SU-DHL-6 (cell line): ENCODE results near the gene MARK2.

ENCODE experiments used
- H2AFZ ChIP-seq: fragments of 200-600 bp; sonication (generic); 2 replicates; pipeline ENCODE4 v1.6.1; 2014; ENCODE audit warnings: low read depth, mild to moderate bottlenecking, moderate library complexity, mixed read lengths, antibody characterized with exemption, low read length; ENCODE audit not compliant: severe bottlenecking
- H3F3A ChIP-seq: fragments of 200-600 bp; shearing (Covaris generic); 2 replicates; pipeline ENCODE4 v1.6.0; 2016; ENCODE audit warnings: antibody characterized with exemption, mild to moderate bottlenecking; ENCODE audit not compliant: insufficient read depth
- H3K27ac ChIP-seq: fragments of 200-600 bp; sonication (generic); 2 replicates; pipeline ENCODE4 v1.5.1; 2016; ENCODE audit warnings: low read depth, mild to moderate bottlenecking, low read length, moderate library complexity, mixed read lengths
- H3K27me3 ChIP-seq: fragments of 200-600 bp; sonication (generic), shearing (Covaris generic); 2 replicates; pipeline ENCODE4 v1.6.0; 2014; ENCODE audit warnings: mild to moderate bottlenecking, low read length
- H3K36me3 ChIP-seq: fragments of 200-600 bp; sonication (generic); 2 replicates; pipeline ENCODE4 v1.6.1; 2014; ENCODE audit warnings: mild to moderate bottlenecking, low read length, mixed read lengths
- H3K4me2 ChIP-seq: fragments of 300-600, 200-600 bp; shearing (Covaris generic), sonication (generic); 2 replicates; pipeline ENCODE4 v1.6.0; 2014; ENCODE audit warnings: low read length, low read depth, mild to moderate bottlenecking; ENCODE audit not compliant: poor library complexity, severe bottlenecking
- H3K4me3 ChIP-seq: fragments of 200-600 bp; sonication (generic); 2 replicates; pipeline ENCODE4 v1.5.1; 2014; ENCODE audit warnings: antibody characterized with exemption, low read length, mild to moderate bottlenecking, mixed read lengths; ENCODE audit not compliant: insufficient read depth, poor library complexity, severe bottlenecking
- H3K79me2 ChIP-seq: fragments of 200-600 bp; sonication (generic); 2 replicates; pipeline ENCODE4 v1.6.1; 2014; ENCODE audit warnings: mild to moderate bottlenecking, low read length, moderate library complexity; ENCODE audit not compliant: insufficient read depth
- H3K9ac ChIP-seq: fragments of 200-600 bp; sonication (generic); 2 replicates; pipeline ENCODE4 v1.7.0; 2014; ENCODE audit warnings: mild to moderate bottlenecking, low read length
- H3K9me2 ChIP-seq: fragments of 200-600 bp; sonication (generic); replicated peaks from 2 replicates; pipeline ENCODE4 v1.6.1; 2014; ENCODE audit warnings: low read length; ENCODE audit not compliant: insufficient read depth
- H3K9me3 ChIP-seq: fragments of 200-600 bp; sonication (generic); 2 replicates; pipeline ENCODE4 v1.6.1; 2014; ENCODE audit warnings: low read length, mixed read lengths; ENCODE audit not compliant: insufficient read depth
- H4K20me1 ChIP-seq: fragments of 200-600 bp; sonication (generic); 2 replicates; pipeline ENCODE4 v1.6.1; 2014; ENCODE audit warnings: low read depth, mild to moderate bottlenecking, antibody characterized with exemption, low read length, moderate library complexity, mixed read lengths
- CTCF ChIP-seq: fragments of 200-600 bp; sonication (generic); IDR thresholded peaks from one replicate; pipeline ENCODE4 v1.5.1; 2017; ENCODE audit warnings: antibody characterized with exemption, mild to moderate bottlenecking, low read length, moderate library complexity; ENCODE audit not compliant: insufficient read depth, poor library complexity, severe bottlenecking
- EZH2phosphoT487 ChIP-seq: fragments of 200-600 bp; sonication (generic), shearing (Covaris generic); conservative IDR thresholded peaks from 2 replicates; pipeline ENCODE4 v1.6.1; 2018; ENCODE audit warnings: mild to moderate bottlenecking, antibody characterized with exemption, low read length, moderate library complexity, mixed read lengths

Gene MARK2

GRCh38 chr11:63838678-63839507 is at the start of gene MARK2:
MARK2 (plus strand) TSS chr11:63839110; CDS start chr11:63839507, 397 bp downstream.
- Histone ChIP-seq H3K9ac (peak within 1 kb of the TSS; percentile 96), H3K4me2 (peak within 1 kb of the TSS; percentile 83), H2AFZ (peak within 1 kb of the TSS; percentile 28), H3K4me3 (peak within 1 kb of the TSS; percentile 89), H3K36me3 (no peaks in the 10 kb centered on the region), H3K27me3 (no peaks in the 10 kb centered on the region), H4K20me1 (peaks cover 4% of the 10 kb centered on the region; the same call in 1 of the 2 replicates), H3K79me2 (peaks cover 45% of the 10 kb centered on the region), H3K9me2 (no peaks in the 10 kb centered on the region), H3F3A (no peaks in the 10 kb centered on the region), H3K9me3 (no peaks in the 10 kb centered on the region), H3K27ac (peak within 1 kb of the TSS; percentile 68)
- TF ChIP-seq CTCF (no peak), EZH2phosphoT487 (no peak)

GRCh38 chr11:63791495-63792167 is 47.3 kb upstream of the MARK2 start:
- H4K20me1 ChIP-seq: no peaks in the 10 kb centered on the region
- peaks cover 12% of the 10 kb centered on the region; the same call in 1 of the 2 replicates for H3K9me3 ChIP-seq
- H3K4me3 ChIP-seq: no peak overlapping the region
- 0 out of 2 replicates have a peak, but pooled peaks cover 2% of the 10 kb centered on the region for H3K36me3 ChIP-seq
- no peak for TF ChIP-seq CTCF
- TF ChIP-seq EZH2phosphoT487: no peak
- H3K4me2 ChIP-seq: no peak overlapping the region
- H3K9ac ChIP-seq: no peak overlapping the region
- H3F3A ChIP-seq: no peaks in the 10 kb centered on the region
- no peak overlapping the region for H2AFZ ChIP-seq
- H3K27me3 ChIP-seq: no peaks in the 10 kb centered on the region
- no peaks in the 10 kb centered on the region for H3K79me2 ChIP-seq
- H3K9me2 ChIP-seq: no peaks in the 10 kb centered on the region
- no peak overlapping the region for H3K27ac ChIP-seq

DNA sequence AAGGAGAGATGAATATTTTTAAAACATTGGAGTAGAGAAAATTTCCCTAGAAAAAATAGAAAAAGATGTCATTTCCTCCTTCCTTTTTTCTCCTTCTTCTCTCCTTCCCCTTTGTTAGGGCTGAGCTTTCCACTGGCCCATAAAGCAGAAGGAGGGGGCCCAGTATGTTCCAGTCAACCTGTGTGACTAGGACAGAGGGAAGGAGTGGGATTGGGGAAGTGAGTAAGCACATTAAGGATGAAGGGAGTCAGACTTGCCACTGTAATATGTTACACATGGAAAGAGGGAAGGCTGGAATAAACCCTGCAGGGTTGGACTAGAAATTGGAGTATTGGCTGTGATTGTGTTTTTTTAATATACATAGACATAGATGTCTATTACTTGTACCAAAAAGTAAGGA is 45.7 kb upstream of the MARK2 start:
- Histone ChIP-seq H2AFZ (no peak overlapping the region), H3K9me3 (peaks cover 12% of the 10 kb centered on the region; the same call in 1 of the 2 replicates), H3K27ac (no peak overlapping the region), H3K4me2 (no peak overlapping the region), H3F3A (no peaks in the 10 kb centered on the region), H3K9ac (no peak overlapping the region), H3K79me2 (no peaks in the 10 kb centered on the region), H4K20me1 (no peaks in the 10 kb centered on the region), H3K9me2 (no peaks in the 10 kb centered on the region), H3K27me3 (no peaks in the 10 kb centered on the region), H3K36me3 (0 out of 2 replicates have a peak, but pooled peaks cover 2% of the 10 kb centered on the region), H3K4me3 (no peak overlapping the region)
- TF ChIP-seq EZH2phosphoT487 (no peak), CTCF (no peak)
